AML-193 (cell line): Measurements from ENCODE around the gene ACBD4.

Source experiments
- DNase-seq, 2 experiments: peaks; one replicate each; lab custom pipeline; 2025; lab: John Stamatoyannopoulos, UW

Gene ACBD4

GRCh38 chr17:45104497-45104896 lies 31.0 kb upstream of the ACBD4 start:
- no peak for DNase-seq

GRCh38 chr17:45104907-45105624 lies 30.4 kb upstream of the ACBD4 start:
- no peak for DNase-seq

- DNase-seq: no peak
Observed at GRCh38 chr17:45106096-45106495, 29.4 kb upstream of the ACBD4 start.

- DNase-seq: no peak
Observed at GRCh38 chr17:45106582-45106981, 28.9 kb upstream of the ACBD4 start.

- DNase-seq: no peak
Observed at GRCh38 chr17:45107293-45108010, 28.0 kb upstream of the ACBD4 start.

GRCh38 chr17:45108051-45108450 lies 27.4 kb upstream of the ACBD4 start:
- no peak for DNase-seq

- DNase-seq: no peak
Observed at GRCh38 chr17:45108595-45109521, 26.6 kb upstream of the ACBD4 start.

GRCh38 chr17:45110676-45111611 lies 24.5 kb upstream of the ACBD4 start:
- DNase-seq: no peak

- no peak for DNase-seq
Observed at GRCh38 chr17:45111850-45112249, 23.6 kb upstream of the ACBD4 start.

- no peak for DNase-seq
Observed at GRCh38 chr17:45112559-45113423, 22.7 kb upstream of the ACBD4 start.

GRCh38 chr17:45113424-45113754 lies 22.1 kb upstream of the ACBD4 start:
- DNase-seq: no peak

- DNase-seq: no peak
Observed at GRCh38 chr17:45114117-45114932, 21.2 kb upstream of the ACBD4 start.

- DNase-seq: no peak
Observed at GRCh38 chr17:45115015-45115625, 20.4 kb upstream of the ACBD4 start.

GRCh38 chr17:45115871-45116270 lies 19.6 kb upstream of the ACBD4 start:
- no peak for DNase-seq

- no peak for DNase-seq
Observed at GRCh38 chr17:45116434-45117016, 19.0 kb upstream of the ACBD4 start.

GRCh38 chr17:45117334-45117733 lies 18.2 kb upstream of the ACBD4 start:
- DNase-seq: no peak

GRCh38 chr17:45117848-45118646 lies 17.4 kb upstream of the ACBD4 start:
- no peak for DNase-seq

- no peak for DNase-seq
Observed at GRCh38 chr17:45118691-45119090, 16.8 kb upstream of the ACBD4 start.
